GM19240 (cell line): ENCODE results near the gene ZFP36L1.

Experiments used
- DNase-seq: peaks from one replicate; pipeline ENCODE4 v3.0.0; 2011; ENCODE audit warnings: low spot score; ENCODE audit not compliant: insufficient read length

ZFP36L1 gene

GRCh38 chr14:68792979-68793733, at the start of gene ZFP36L1:
Gene ZFP36L1 (minus strand): TSS chr14:68793067. CDS start chr14:68792938, 129 bp downstream.
- no peak for DNase-seq

- DNase-seq, result no peak
These were observed 49.4 kb upstream of the ZFP36L1 start for GRCh38 chr14:68842298-68842697.

- DNase-seq, result no peak
These were observed 48.3 kb upstream of the ZFP36L1 start for GRCh38 chr14:68841016-68841809.

DNA sequence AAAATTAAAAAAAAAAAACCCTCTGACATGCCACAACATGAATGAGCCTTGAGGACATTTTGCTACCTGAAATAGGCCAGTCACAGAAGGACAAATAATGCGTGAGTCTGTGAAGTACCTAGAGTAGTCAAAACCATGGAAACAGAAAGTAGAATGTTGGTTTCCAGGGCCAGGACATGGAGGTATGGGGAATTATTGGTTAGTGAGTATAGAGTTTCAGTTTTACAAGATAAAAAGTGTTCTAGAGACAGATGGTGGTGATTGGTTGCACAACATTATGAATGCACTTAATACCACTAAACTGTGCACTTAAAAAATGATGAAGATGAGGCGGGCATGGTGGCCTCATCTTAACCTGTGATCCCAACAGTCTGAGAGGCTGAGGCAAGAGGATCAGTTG, 47.6 kb upstream of the ZFP36L1 start:
- DNase-seq, result no peak

DNA sequence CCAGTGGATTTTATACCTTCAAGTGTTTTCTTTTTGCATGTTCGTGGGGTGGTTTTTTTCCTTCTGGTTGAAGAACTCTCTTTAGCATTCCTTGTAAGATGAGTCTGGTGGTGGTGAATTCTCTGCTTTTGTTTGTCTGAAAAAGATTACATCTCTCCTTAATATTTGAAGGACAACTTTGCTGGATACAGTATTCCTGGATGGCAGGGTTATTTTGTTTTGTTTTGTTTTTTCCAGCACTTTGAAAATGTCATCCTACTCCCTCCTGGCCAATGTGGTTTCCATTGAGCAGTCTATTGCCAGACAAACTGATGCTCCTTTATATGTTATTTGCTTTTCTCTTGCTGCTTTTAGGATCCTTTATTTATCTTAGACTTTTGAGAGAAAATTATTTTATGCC, 43.2 kb upstream of the ZFP36L1 start:
- no peak for DNase-seq

DNA sequence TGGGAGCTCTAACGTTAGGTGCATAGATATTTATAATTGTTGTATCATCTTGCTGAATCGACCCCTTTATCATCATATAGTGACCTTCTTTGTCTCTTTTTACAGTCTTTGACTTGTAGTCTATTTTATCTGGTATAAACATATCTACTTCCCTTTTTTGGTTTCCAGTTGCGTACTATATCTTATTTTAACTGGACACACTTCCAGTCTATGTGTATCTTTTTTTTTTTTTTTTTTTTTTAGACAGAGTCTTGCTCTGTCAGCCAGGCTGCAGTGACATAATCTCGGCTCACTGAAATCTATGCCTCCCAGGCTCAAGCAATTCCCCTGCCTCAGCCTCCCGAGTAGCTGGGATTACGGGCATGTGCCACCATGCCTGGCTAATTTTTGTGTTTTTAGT, 41.9 kb upstream of the ZFP36L1 start:
- DNase-seq, result no peak

DNA sequence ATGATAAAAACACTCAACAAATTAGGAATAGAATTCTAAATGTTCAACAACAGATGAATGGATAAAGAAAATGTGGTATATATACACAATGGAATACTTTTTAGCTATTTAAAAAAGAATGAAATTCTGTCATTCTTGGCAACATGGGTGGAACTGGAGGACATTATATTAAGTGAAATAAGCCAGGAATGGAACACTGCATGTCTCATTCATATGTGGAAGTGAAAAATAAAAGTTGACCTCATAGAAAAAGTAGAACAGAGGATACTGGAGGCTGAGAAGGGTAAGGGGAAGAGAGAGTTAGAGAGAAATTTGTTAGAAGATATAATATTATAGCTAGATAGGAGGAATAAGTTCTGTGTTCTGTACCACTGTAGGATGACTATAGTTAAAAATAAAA, 35.8 kb upstream of the ZFP36L1 start:
- no peak for DNase-seq

GRCh38 chr14:68825729-68826128, 32.9 kb upstream of the ZFP36L1 start:
- DNase-seq, result no peak

DNA sequence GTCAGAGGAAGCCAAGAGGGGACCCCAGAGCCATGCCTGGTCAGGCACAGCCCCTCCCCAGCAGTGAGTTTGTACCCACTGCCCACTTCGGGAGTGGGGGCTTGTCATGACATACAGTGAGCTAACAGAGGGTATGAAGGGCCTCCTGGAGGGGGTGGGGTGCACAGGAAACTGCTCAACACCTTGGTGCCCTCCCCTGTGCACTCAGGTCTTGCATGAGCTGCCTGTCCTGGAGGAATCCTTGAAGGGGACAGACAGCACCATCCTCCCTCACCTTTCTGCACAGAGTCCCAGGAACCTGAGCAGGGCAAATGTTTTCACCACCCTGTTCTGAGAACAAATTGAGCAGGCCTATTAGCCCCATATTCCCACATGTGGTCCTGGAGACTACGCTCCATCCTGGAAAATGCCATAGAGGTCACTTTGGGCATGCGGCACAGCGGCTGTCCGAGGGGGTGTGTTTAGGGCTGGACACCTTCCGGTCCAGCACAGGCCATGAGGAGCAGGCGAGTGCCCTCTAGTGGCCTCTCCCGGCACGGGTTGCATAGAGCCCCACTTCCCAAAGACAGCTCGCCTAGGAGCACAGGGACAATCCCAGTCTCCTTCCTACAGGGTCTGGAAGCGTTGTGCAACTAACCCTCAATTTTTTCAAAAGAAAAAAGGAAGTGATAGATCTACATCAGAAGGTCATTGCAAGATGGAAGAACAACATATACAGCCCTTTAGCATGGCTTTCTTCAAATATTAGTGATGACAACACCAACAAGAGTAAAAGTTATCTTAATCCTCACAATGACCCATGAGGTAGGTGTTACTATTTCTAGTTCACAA, 31.9 kb upstream of the ZFP36L1 start:
- DNase-seq, result no peak

DNA sequence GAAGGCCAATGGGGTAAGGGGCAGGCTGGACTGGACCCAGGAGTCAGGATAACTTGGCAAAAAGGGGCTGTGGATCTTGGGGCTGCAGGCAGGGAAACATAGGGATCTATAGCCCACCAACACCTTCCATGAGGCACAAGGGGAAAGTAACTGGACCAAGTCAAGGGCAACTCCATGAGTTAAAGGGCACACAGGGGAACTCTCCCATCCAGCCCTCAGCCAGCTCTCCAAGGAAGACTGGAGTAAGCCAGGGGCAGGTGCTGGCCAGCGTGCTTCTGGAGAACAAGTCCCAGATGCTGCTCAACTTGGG, 31.3 kb upstream of the ZFP36L1 start:
- no peak for DNase-seq

DNA sequence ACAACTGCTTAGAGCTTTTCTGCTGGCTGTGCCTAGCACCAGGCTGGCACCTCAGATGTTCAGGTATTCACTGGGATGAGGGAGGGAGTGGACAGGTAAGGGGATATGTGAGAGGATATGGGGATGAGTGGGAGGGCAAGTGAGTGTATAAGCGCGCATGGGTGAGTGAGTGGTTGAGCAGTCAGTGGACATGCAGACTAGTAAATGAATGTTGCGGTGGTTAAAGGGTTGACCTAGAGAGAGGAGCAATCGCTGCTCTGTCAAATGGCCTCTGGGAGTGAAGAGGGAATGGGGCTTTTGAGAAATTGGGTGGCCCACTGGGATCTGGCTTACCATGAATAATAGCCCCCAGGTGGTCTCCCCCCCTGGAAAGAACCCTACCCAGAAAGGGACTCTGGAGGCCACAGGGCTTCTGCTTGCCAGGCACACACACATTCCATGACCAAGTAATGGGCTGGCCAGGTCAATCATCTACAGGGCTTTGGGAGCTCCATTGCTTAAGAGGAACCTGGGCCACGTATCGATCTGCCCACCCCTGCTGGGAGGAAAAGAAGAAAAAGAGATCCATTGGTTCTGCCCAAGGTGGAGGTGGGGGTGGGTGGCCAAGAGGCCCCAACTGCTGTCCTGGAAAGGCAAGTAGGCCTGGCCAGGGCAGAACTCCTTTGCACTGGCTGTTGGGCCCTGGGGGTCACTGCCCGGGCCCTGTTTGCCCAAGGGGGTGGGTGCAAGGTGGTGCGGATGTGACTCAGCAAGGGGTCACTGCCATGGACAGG, 30.8 kb upstream of the ZFP36L1 start:
- no peak for DNase-seq

- DNase-seq, result no peak
These were observed 30.1 kb upstream of the ZFP36L1 start for GRCh38 chr14:68822926-68823325.

DNA sequence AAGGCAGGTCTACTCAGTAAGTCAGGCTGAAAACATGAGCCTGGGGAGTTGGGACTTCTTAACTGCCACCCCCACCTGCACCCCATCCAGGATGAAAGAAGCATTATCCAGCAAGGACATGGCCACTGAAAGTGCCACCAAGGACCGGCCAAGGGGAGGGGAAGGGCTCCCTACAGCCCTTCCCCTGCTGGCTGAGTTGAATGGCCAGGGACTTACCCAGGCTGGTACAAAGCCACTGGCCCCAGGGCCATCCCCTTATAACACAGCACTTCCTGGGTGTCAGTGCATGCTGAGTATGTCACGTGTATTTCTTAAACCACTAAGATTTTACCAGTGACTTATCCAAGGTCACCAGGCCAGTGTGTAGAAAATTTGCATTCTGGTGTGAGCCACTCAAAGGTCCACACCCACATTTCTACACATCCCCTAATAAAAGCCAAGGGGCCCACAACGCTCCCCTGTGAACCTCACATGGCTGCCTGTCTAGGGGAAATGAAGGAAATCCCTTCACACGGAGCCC, 29.3 kb upstream of the ZFP36L1 start:
- DNase-seq, result peak; percentile 31

DNA sequence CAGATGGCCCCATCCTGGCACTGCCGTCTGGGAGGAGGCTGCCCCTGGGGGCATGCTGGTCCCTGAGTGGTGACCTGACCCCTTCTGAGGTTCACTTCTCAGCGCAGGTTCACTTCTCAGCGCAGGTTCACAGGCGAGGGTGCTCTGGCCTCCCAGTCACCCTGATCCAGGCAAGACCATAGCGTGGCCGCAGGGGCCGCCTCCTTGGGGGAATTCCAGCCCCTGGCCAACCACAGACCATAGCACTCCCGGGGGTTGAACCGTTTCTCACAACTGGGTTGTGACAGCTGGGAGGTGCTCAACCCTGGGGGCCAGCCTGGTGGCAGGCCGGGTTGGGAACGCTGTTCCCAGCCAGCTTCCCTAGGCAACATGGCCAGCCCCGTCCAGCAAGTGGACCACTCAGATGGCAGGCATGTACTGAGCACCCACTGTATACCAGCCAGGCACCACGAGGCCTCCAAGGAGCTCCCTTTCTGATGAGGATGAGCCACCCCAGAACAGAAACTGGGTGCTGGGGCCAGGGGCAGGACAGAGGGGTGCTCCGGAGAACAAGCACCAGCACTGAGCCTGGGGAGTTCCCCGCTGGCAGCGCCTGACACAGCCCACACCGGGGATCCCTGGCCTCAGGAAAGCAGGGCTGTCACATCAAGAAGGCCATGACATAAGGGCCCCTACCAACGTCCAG, 28.3 kb upstream of the ZFP36L1 start:
- DNase-seq, result no peak

DNA sequence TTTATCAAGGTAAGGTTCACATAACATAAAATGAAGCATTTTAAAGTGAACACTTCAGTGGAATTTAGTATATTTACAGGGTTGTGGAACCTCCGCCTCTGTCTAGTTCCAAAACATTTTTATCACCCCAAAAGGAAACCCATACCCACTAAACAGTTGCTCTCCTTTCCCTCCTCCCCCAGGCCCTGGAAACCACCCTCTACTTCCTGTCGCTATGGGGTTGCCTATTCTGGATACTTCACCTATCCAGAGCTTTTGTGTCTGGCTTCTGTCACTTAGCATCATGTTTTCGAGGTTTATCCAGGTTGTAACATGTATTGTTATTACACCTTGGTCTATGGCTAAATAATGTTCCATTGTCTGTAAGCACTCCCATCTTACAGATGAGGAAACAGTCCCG, 27.7 kb upstream of the ZFP36L1 start:
- no peak for DNase-seq

DNA sequence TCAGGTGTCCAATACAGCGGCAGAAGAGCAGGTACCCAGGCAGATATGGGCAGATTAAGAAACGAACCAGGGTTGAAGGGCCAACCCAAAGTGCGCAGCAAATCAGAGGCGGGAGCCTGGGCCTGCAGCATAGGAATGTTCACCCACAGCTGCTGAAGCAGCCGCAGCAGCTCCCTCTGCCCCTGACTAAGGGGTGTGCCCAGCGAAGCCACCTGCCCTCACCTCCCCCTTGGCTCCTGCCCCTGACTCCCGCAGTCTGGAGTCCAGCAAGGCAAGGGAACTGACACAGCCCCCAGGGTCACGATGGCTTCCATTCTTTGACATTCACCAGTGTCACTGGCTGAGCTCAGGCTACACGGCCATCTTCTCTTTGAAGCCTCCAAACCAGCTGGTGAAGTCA, 27.3 kb upstream of the ZFP36L1 start:
- DNase-seq, result no peak

- no peak for DNase-seq
These were observed 26.4 kb upstream of the ZFP36L1 start for GRCh38 chr14:68819260-68819691.

GRCh38 chr14:68817506-68818212, 24.8 kb upstream of the ZFP36L1 start:
- DNase-seq, result no peak

DNA sequence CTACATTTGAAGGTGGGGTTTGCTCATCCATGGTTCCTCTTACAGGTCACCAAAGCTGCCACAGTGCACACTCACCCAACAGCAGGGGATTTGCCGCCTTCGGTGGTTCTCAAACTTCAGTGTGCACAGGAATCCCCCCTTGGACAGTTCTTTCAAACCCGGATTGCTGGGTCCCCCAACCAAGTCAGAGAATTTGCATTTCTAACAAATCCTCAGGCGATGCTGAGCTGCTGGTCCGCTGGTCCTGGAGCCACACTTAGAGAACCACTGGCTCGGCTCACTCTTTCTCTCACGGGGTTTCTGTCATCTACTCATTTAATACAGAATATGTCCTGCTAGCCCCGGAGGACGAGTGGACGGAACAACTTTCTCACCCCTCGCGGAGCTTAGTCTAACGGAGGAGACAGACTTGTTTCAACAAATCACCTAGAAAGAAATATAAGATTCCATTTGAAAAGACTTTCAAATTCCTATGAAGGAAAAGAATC, 24.1 kb upstream of the ZFP36L1 start:
- no peak for DNase-seq
